Body of pancreas (tissue), 4 donors: ENCODE results near the gene THOC2. TPM values are rescaled to one million over a fixed set of nuclear protein-coding genes. Genes with fewer than 3 reads are reported as not detected.
"Not testable (repeated sequence)": the region's sequence is repeated elsewhere in the genome, so short reads cannot be mapped to it uniquely, and the experiment has no call there.

Experiments
- ATAC-seq: fragments of 150-250 bp; one replicate; pipeline ENCODE4 v1.9.1; 2016
- DNase-seq, 4 donors: peaks; one replicate each; pipeline ENCODE4 v3.0.0-alpha.2; 2019
- H3K27ac ChIP-seq, 4 donors: fragments of 200-600 bp; sonication (generic); 1 replicate in 3 of 4; 2 replicates in 1 of 4; pipeline versions ENCODE4 v1.5.1 to v1.6.1; 2016 to 2019; ENCODE audit warnings: mild to moderate bottlenecking in 1 of 4, mixed read lengths in 1 of 4, moderate library complexity in 1 of 4
- H3K27me3 ChIP-seq, 2 donors: fragments of 200-600 bp; sonication (generic); one replicate each; pipeline ENCODE4 v1.6.0; 2016; ENCODE audit warnings: mild to moderate bottlenecking in 1 of 2
- H3K36me3 ChIP-seq, 2 donors: fragments of 200-600 bp; sonication (generic); replicated peaks in 1 of 2; 2 replicates each; pipeline ENCODE4 v1.5.1; 2016; ENCODE audit warnings: low read depth in 2 of 2; ENCODE audit not compliant: insufficient read depth in 1 of 2
- H3K4me1 ChIP-seq: fragments of 200-600 bp; sonication (generic); one replicate; pipeline ENCODE4 v1.6.0; 2016
- H3K4me3 ChIP-seq, 2 donors: fragments of 200-600 bp; sonication (generic); 1 replicate in 1 of 2; 2 replicates in 1 of 2; pipeline ENCODE4 v1.5.1; 2016 to 2019
- H3K9me3 ChIP-seq, 3 donors: fragments of 200-600 bp; sonication (generic); 1 replicate in 2 of 3; 2 replicates in 1 of 3; pipeline ENCODE4 v1.5.1; 2016
- CTCF ChIP-seq, 7 experiments: fragments of 450-650 bp in 4 of 7; fragments of 200-600 bp in 3 of 7; sonication (generic) in 3 of 7; IDR thresholded peaks; one replicate each; pipeline ENCODE4 v1.5.1; 2016 to 2019; ENCODE audit warnings: antibody characterized with exemption in 7 of 7
- POLR2A ChIP-seq, 3 donors: fragments of 450-650 bp; IDR thresholded peaks; one replicate each; pipeline ENCODE4 v1.6.1; 2016; ENCODE audit warnings: antibody characterized with exemption in 3 of 3, mild to moderate bottlenecking in 2 of 3
- WGBS, 2 donors: methylation state at CpG; one replicate each; pipeline ENCODE4 v1.1.5; 2017; 5-methylcytosine and 5-hydroxymethylcytosine counted together
- intact Hi-C: fragments of 100-400 bp; cut with DNase I; formaldehyde crosslinking; loops from one replicate; pipeline ENCODE4 v1.15.1; 2023
- total RNA-seq, 2 donors: library from RNA; depleted of rRNA; stranded (reverse); fragments of >200 nt; gene quantifications; one replicate each; pipeline ENCODE4 v1.1.0, GENCODE V29; 2016

The THOC2 gene
- total RNA-seq, 2 donors from 2014 or later = 53.7 to 77.5 TPM

- Histone ChIP-seq H3K9me3 (no peaks in the 10 kb centered on the region), H3K4me3 (no peak overlapping the region), H3K27ac (no peak overlapping the region), H3K36me3 (no peaks in the 10 kb centered on the region), H3K4me1 (no peaks in the 10 kb centered on the region), H3K27me3 (no peaks in the 10 kb centered on the region)
- intact Hi-C loops = no loop called here
- no peak for DNase-seq
- no peak for TF ChIP-seq POLR2A (IDR thresholded peaks at IDR 0.05)
- TF ChIP-seq CTCF (IDR thresholded peaks at IDR 0.05) = no peak
- ATAC-seq = no peak
- 46 to 50% methylated on average over 1 of the region's 1 CpG for WGBS, 2 donors
Observed at GRCh38 chrX:123581586-123581985, 151.3 kb downstream of the THOC2 start.

GRCh38 chrX:123580792-123581191 lies 152.1 kb downstream of the THOC2 start:
- Histone ChIP-seq H3K36me3 (no peaks in the 10 kb centered on the region), H3K9me3 (no peaks in the 10 kb centered on the region), H3K27ac (no peak overlapping the region), H3K27me3 (no peaks in the 10 kb centered on the region), H3K4me1 (no peaks in the 10 kb centered on the region), H3K4me3 (no peak overlapping the region)
- intact Hi-C loops = no loop called here
- DNase-seq (no peak), ATAC-seq (no peak)
- 67 to 100% methylated on average over 1 of the region's 1 CpG for WGBS, 2 donors
- TF ChIP-seq CTCF (IDR thresholded peaks at IDR 0.05) = no peak
- TF ChIP-seq POLR2A (IDR thresholded peaks at IDR 0.05) = no peak

- H3K9me3 ChIP-seq, H3K36me3 ChIP-seq, H3K27me3 ChIP-seq, intact Hi-C loops, H3K4me1 ChIP-seq, H3K27ac ChIP-seq, H3K4me3 ChIP-seq, DNase-seq, ATAC-seq: not testable (repeated sequence)
- WGBS, 2 donors = 80 to 90% methylated on average over 1 to 3 of the region's 5 CpGs
Observed at GRCh38 chrX:123574027-123574426, 158.8 kb downstream of the THOC2 start.

- Histone ChIP-seq H3K4me1 (no peaks in the 10 kb centered on the region), H3K9me3 (no peaks in the 10 kb centered on the region), H3K36me3 (no peaks in the 10 kb centered on the region), H3K4me3 (no peak overlapping the region), H3K27me3 (no peaks in the 10 kb centered on the region), H3K27ac (no peak overlapping the region)
- DNase-seq (no peak), ATAC-seq (no peak)
- 57 to 78% methylated on average over 2 to 3 of the region's 3 CpGs for WGBS, 2 donors
- no peak for TF ChIP-seq CTCF (IDR thresholded peaks at IDR 0.05)
- TF ChIP-seq POLR2A (IDR thresholded peaks at IDR 0.05) = no peak
- intact Hi-C loops = no loop called here
Observed at GRCh38 chrX:123570011-123570590, 162.8 kb downstream of the THOC2 start.

GRCh38 chrX:123563167-123563566 lies 169.7 kb downstream of the THOC2 start:
- no peak for DNase-seq
- Histone ChIP-seq H3K4me3 (no peak overlapping the region), H3K27me3 (no peaks in the 10 kb centered on the region), H3K27ac (no peak overlapping the region), H3K4me1 (no peaks in the 10 kb centered on the region), H3K36me3 (no peaks in the 10 kb centered on the region), H3K9me3 (no peaks in the 10 kb centered on the region)
- intact Hi-C loops = no loop called here
- no peak for ATAC-seq
- WGBS, 2 donors = 80 to 97% methylated on average over 4 of the region's 4 CpGs
- TF ChIP-seq POLR2A (IDR thresholded peaks at IDR 0.05) (no peak), CTCF (IDR thresholded peaks at IDR 0.05) (no peak)
